Thymus (tissue), 14 donors: ENCODE measurements around the gene TBRG1. TPM values are rescaled to one million over a fixed set of nuclear protein-coding genes. Genes with fewer than 3 reads are reported as not detected.
A peak's percentile ranks its signal among the peaks of the same experiment; 100 is the strongest.

Source experiments
- DNase-seq, 9 donors: peaks; one replicate each; pipeline ENCODE4 v3.0.0-alpha.2; 2013; ENCODE audit warnings: low spot score in 9 of 9, low read depth in 6 of 9, missing footprints in 1 of 9
- H3K27ac ChIP-seq, 2 donors: one replicate each; pipeline ENCODE4 v1.5.1; 2013; ENCODE audit warnings: control low read depth in 1 of 2, low read depth in 1 of 2, low read length in 1 of 2, mild to moderate bottlenecking in 1 of 2, moderate library complexity in 1 of 2
- H3K27me3 ChIP-seq, 2 donors: one replicate each; pipeline ENCODE4 v1.5.1; 2013; ENCODE audit warnings: low read length in 1 of 2; ENCODE audit not compliant: control insufficient read depth in 2 of 2, insufficient read depth in 1 of 2
- H3K36me3 ChIP-seq, 2 donors: one replicate each; pipeline ENCODE4 v1.5.1; 2013; ENCODE audit warnings: low read length in 1 of 2, mild to moderate bottlenecking in 1 of 2, moderate library complexity in 1 of 2; ENCODE audit not compliant: control insufficient read depth in 2 of 2, insufficient read depth in 2 of 2
- H3K4me1 ChIP-seq, 2 donors: one replicate each; pipeline ENCODE4 v1.5.1; 2013; ENCODE audit warnings: low read length in 2 of 2; ENCODE audit not compliant: control insufficient read depth in 2 of 2, insufficient read depth in 2 of 2
- H3K4me3 ChIP-seq, 2 donors: one replicate each; pipeline ENCODE4 v1.5.1; 2013; ENCODE audit warnings: low read length in 2 of 2, control low read depth in 1 of 2, mild to moderate bottlenecking in 1 of 2
- H3K9me3 ChIP-seq, 2 donors: one replicate each; pipeline ENCODE4 v1.5.1; 2013; ENCODE audit warnings: low read length in 1 of 2, mild to moderate bottlenecking in 1 of 2; ENCODE audit not compliant: control insufficient read depth in 2 of 2, insufficient read depth in 1 of 2
- WGBS: extraction: QIAGEN DNeasy Blood & Tissue Kit; methylation state at CpG from one replicate; pipeline ENCODE4 v1.1.7; 2013; 5-methylcytosine and 5-hydroxymethylcytosine counted together
- long read RNA-seq, 10 donors: transcript quantifications; one replicate each; lab custom pipeline, GENCODE V29; 2026
- polyA plus RNA-seq: library from polyadenylated mRNA; stranded (reverse); fragments of 200-250 nt; gene quantifications from one replicate; pipeline ENCODE4 v1.2.3, GENCODE V29; 2013
- total RNA-seq: library from RNA; stranded (reverse); fragments of 120-200 nt; gene quantifications from one replicate; pipeline ENCODE4 v1.2.4, GENCODE V29; 2013
- donor health status: healthy.

Gene TBRG1, protein sequence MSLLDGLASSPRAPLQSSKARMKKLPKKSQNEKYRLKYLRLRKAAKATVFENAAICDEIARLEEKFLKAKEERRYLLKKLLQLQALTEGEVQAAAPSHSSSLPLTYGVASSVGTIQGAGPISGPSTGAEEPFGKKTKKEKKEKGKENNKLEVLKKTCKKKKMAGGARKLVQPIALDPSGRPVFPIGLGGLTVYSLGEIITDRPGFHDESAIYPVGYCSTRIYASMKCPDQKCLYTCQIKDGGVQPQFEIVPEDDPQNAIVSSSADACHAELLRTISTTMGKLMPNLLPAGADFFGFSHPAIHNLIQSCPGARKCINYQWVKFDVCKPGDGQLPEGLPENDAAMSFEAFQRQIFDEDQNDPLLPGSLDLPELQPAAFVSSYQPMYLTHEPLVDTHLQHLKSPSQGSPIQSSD
- total RNA-seq (15.6 TPM), polyA plus RNA-seq (49.1 TPM)
- long read RNA-seq, donor 1 = 0 reads
- long read RNA-seq, donor 2 = 0 reads
- long read RNA-seq, donor 3, full-length matches to known transcripts = 11 of 21 reads
- long read RNA-seq, donor 3, partial matches to known transcripts = 10 of 21 reads
- long read RNA-seq, donor 3, other reads (novel, unspliced or antisense) = 0 of 21 reads
- long read RNA-seq, donor 4, full-length matches to known transcripts = 5 of 5 reads
- long read RNA-seq, donor 4, partial matches to known transcripts = 0 of 5 reads
- long read RNA-seq, donor 4, other reads (novel, unspliced or antisense) = 0 of 5 reads
- long read RNA-seq, donor 5, full-length matches to known transcripts = 4 of 19 reads
- long read RNA-seq, donor 5, partial matches to known transcripts = 15 of 19 reads
- long read RNA-seq, donor 5, other reads (novel, unspliced or antisense) = 0 of 19 reads
- long read RNA-seq, donor 6, full-length matches to known transcripts = 4 of 4 reads
- long read RNA-seq, donor 6, partial matches to known transcripts = 0 of 4 reads
- long read RNA-seq, donor 6, other reads (novel, unspliced or antisense) = 0 of 4 reads
- long read RNA-seq, donor 7, full-length matches to known transcripts = 2 of 10 reads
- long read RNA-seq, donor 7, partial matches to known transcripts = 8 of 10 reads
- long read RNA-seq, donor 7, other reads (novel, unspliced or antisense) = 0 of 10 reads
- long read RNA-seq, donor 8, full-length matches to known transcripts = 3 of 3 reads
- long read RNA-seq, donor 8, partial matches to known transcripts = 0 of 3 reads
- long read RNA-seq, donor 8, other reads (novel, unspliced or antisense) = 0 of 3 reads
- long read RNA-seq, donor 9, full-length matches to known transcripts = 4 of 4 reads
- long read RNA-seq, donor 9, partial matches to known transcripts = 0 of 4 reads
- long read RNA-seq, donor 9, other reads (novel, unspliced or antisense) = 0 of 4 reads
- long read RNA-seq, donor 10, partial matches to known transcripts = 0 of 2 reads
- long read RNA-seq, donor 10, other reads (novel, unspliced or antisense) = 0 of 2 reads

- Histone ChIP-seq H3K4me3 (peak within 1 kb of the TSS; percentile 98), H3K27me3 (no peaks in the 10 kb centered on the region), H3K27ac (peak within 1 kb of the TSS; percentile 80 to 89), H3K36me3 (peaks cover 17 to 32% of the 10 kb centered on the region in 2 donors), H3K9me3 (no peaks in the 10 kb centered on the region), H3K4me1 (peaks cover 4 to 8% of the 10 kb centered on the region in 2 donors)
- peak; percentile 65 to 93 (median 79) for DNase-seq
- WGBS = under 1% methylated on average over 57 of the region's 57 CpGs
These were observed at the start of gene TBRG1 for GRCh38 chr11:124622531-124623451. TSS of gene TBRG1 (plus strand) at chr11:124622864. CDS start at chr11:124623084, 220 bp downstream.

- Histone ChIP-seq H3K27me3 (no peaks in the 10 kb centered on the region), H3K9me3 (no peaks in the 10 kb centered on the region), H3K36me3 (no peaks in the 10 kb centered on the region), H3K4me1 (no peaks in the 10 kb centered on the region), H3K27ac (no peak overlapping the region), H3K4me3 (no peak overlapping the region)
- DNase-seq = no peak
- 94% methylated on average over 6 of the region's 6 CpGs for WGBS
These were observed 44.8 kb upstream of the TBRG1 start for GRCh38 chr11:124577716-124578427.

DNA sequence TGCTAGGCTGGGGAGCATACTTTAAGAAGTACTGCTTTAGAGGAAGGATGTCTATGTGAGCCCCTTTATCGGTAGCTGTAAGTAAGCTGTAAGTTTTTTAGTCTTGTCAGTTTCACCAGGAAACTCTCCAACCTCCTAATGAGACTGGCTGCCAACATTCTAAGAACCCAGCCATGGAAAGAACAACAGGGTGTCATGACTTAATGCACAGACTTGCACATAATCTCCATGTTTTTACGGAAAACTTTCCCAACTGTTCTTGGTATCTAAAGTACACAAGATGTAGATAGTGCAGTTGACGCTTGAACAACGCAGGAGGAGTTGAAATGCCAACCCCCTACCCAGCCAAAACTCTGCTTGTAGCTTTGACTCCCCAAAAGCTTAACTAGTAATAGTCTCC is 43.9 kb upstream of the TBRG1 start:
- H3K36me3 ChIP-seq = no peaks in the 10 kb centered on the region
- H3K4me1 ChIP-seq = no peaks in the 10 kb centered on the region
- no peaks in the 10 kb centered on the region for H3K27me3 ChIP-seq
- 93% methylated on average over 4 of the region's 4 CpGs for WGBS
- no peak overlapping the region for H3K4me3 ChIP-seq
- H3K27ac ChIP-seq = no peak overlapping the region
- DNase-seq = no peak
- H3K9me3 ChIP-seq = no peaks in the 10 kb centered on the region

- WGBS = 80% methylated on average over 6 of the region's 6 CpGs
- H3K27me3 ChIP-seq = no peaks in the 10 kb centered on the region
- H3K9me3 ChIP-seq = no peaks in the 10 kb centered on the region
- DNase-seq = no peak
- no peaks in the 10 kb centered on the region for H3K36me3 ChIP-seq
- H3K27ac ChIP-seq = no peak overlapping the region
- H3K4me3 ChIP-seq = no peak overlapping the region
- no peaks in the 10 kb centered on the region for H3K4me1 ChIP-seq
These were observed 40.8 kb upstream of the TBRG1 start for GRCh38 chr11:124581817-124582216.

DNA sequence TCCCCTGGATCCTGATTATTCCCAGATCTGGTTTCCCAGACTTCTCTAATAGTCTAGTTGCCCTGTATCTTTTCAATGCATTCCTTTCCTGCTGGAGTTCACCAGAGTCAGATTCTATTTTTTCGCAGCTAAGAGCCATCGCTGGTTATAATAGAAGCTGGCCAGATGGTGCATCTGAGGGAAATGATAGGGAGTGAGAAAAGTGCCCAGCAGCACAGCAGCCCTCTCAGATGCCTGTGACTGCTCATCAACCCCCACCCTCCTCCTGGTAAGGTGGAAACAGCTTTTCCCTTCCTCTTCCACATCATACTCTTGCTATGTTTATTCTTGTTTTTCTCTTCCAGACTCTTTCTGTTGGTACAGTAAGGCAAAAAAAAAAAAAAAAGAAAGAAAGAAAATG is 40.1 kb upstream of the TBRG1 start:
- Histone ChIP-seq H3K27me3 (no peaks in the 10 kb centered on the region), H3K4me1 (no peaks in the 10 kb centered on the region), H3K36me3 (no peaks in the 10 kb centered on the region), H3K9me3 (no peaks in the 10 kb centered on the region), H3K4me3 (no peak overlapping the region), H3K27ac (no peak overlapping the region)
- DNase-seq = no peak
- 95% methylated on average over 2 of the region's 2 CpGs for WGBS

GRCh38 chr11:124583781-124584180 is 38.9 kb upstream of the TBRG1 start:
- 94% methylated on average over 8 of the region's 8 CpGs for WGBS
- Histone ChIP-seq H3K27ac (no peak overlapping the region), H3K27me3 (no peaks in the 10 kb centered on the region), H3K4me3 (no peak overlapping the region), H3K9me3 (no peaks in the 10 kb centered on the region), H3K4me1 (no peaks in the 10 kb centered on the region), H3K36me3 (no peaks in the 10 kb centered on the region)
- no peak for DNase-seq

DNA sequence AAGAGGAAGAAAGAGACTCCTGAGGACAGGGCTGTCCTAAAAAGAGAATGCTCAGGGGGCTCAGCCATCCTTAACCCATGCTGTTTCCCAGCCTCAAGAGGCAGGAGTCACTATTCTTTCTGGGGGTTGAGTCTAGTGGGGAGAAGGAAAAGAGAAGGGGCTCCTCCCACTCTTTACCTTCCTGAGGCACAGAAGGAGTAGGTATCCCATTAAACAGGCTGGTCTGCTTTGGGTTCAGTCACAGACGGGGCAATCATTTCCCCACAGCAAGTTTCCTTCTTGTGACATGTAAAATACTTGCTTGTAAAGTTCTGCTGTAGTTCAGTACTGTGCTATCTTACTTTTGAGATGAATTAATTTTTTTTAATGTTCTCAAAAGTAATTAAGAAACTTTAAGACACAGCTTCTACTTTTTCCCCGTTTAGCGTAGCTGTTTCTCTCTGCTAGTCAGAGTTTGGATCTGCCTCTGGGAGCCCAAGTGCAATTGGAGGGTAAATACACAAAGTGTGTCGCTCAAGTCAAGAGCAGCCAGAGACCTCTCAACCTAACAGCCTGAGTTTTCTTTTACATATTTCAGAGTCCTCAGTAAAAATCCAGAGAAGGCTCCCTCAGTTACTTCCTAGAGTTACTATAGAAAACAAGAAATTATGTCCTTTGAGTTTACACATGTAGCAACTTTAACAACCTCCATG is 37.8 kb upstream of the TBRG1 start:
- Histone ChIP-seq H3K4me1 (no peaks in the 10 kb centered on the region), H3K4me3 (no peak overlapping the region), H3K27me3 (no peaks in the 10 kb centered on the region), H3K36me3 (no peaks in the 10 kb centered on the region), H3K27ac (no peak overlapping the region), H3K9me3 (no peaks in the 10 kb centered on the region)
- WGBS = 87% methylated on average over 4 of the region's 4 CpGs
- no peak for DNase-seq
